Thymus (tissue), 11 donors: ENCODE results near the gene CACNB1. TPM values are rescaled to one million over a fixed set of nuclear protein-coding genes. Genes with fewer than 3 reads are reported as not detected.

Experiments used
- DNase-seq, 9 donors: peaks; one replicate each; pipeline ENCODE4 v3.0.0-alpha.2; 2013; ENCODE audit warnings: low spot score in 9 of 9, low read depth in 6 of 9, missing footprints in 1 of 9
- H3K27ac ChIP-seq, 2 donors: one replicate each; pipeline ENCODE4 v1.5.1; 2013; ENCODE audit warnings: control low read depth in 1 of 2, low read depth in 1 of 2, low read length in 1 of 2, mild to moderate bottlenecking in 1 of 2, moderate library complexity in 1 of 2
- H3K27me3 ChIP-seq, 2 donors: one replicate each; pipeline ENCODE4 v1.5.1; 2013; ENCODE audit warnings: low read length in 1 of 2; ENCODE audit not compliant: control insufficient read depth in 2 of 2, insufficient read depth in 1 of 2
- H3K36me3 ChIP-seq, 2 donors: one replicate each; pipeline ENCODE4 v1.5.1; 2013; ENCODE audit warnings: low read length in 1 of 2, mild to moderate bottlenecking in 1 of 2, moderate library complexity in 1 of 2; ENCODE audit not compliant: control insufficient read depth in 2 of 2, insufficient read depth in 2 of 2
- H3K4me1 ChIP-seq, 2 donors: one replicate each; pipeline ENCODE4 v1.5.1; 2013; ENCODE audit warnings: low read length in 2 of 2; ENCODE audit not compliant: control insufficient read depth in 2 of 2, insufficient read depth in 2 of 2
- H3K4me3 ChIP-seq, 2 donors: one replicate each; pipeline ENCODE4 v1.5.1; 2013; ENCODE audit warnings: low read length in 2 of 2, control low read depth in 1 of 2, mild to moderate bottlenecking in 1 of 2
- H3K9me3 ChIP-seq, 2 donors: one replicate each; pipeline ENCODE4 v1.5.1; 2013; ENCODE audit warnings: low read length in 1 of 2, mild to moderate bottlenecking in 1 of 2; ENCODE audit not compliant: control insufficient read depth in 2 of 2, insufficient read depth in 1 of 2
- WGBS: extraction: QIAGEN DNeasy Blood & Tissue Kit; methylation state at CpG from one replicate; pipeline ENCODE4 v1.1.7; 2013; 5-methylcytosine and 5-hydroxymethylcytosine counted together
- polyA plus RNA-seq: library from polyadenylated mRNA; stranded (reverse); fragments of 200-250 nt; gene quantifications from one replicate; pipeline ENCODE4 v1.2.3, GENCODE V29; 2013
- total RNA-seq: library from RNA; stranded (reverse); fragments of 120-200 nt; gene quantifications from one replicate; pipeline ENCODE4 v1.2.4, GENCODE V29; 2013
- donor health status: healthy.

The CACNB1 gene
- total and polyA plus RNA-seq, 2 donors, result 2.9 to 11.7 TPM

GRCh38 chr17:39198186-39198566 is 707 bp upstream of the CACNB1 start:
- no peak for DNase-seq
- Histone ChIP-seq H3K9me3 (no peaks in the 10 kb centered on the region), H3K4me1 (peaks cover 31 to 64% of the 10 kb centered on the region in 2 donors), H3K36me3 (peaks cover 27 to 32% of the 10 kb centered on the region in 2 donors), H3K27me3 (no peaks in the 10 kb centered on the region), H3K4me3 (peak overlapping the region in 1 of 2 donors; percentile 88), H3K27ac (peak overlapping the region in 1 of 2 donors; percentile 96)
- 97% methylated on average over 4 of the region's 4 CpGs for WGBS

GRCh38 chr17:39196808-39197291 is 619 bp downstream of the CACNB1 start:
- 3% methylated on average over 30 of the region's 30 CpGs for WGBS
- no peaks in the 10 kb centered on the region for H3K9me3 ChIP-seq
- DNase-seq, result no peak

GRCh38 chr17:39196241-39196807 is 1.1 kb downstream of the CACNB1 start:
- H3K4me1 ChIP-seq, result peaks cover 31 to 55% of the 10 kb centered on the region in 2 donors
- DNase-seq, result no peak
- 66% methylated on average over 8 of the region's 8 CpGs for WGBS
- no peaks in the 10 kb centered on the region for H3K27me3 ChIP-seq
- peak overlapping the region in 1 of 2 donors; percentile 31 for H3K27ac ChIP-seq
- peak overlapping the region in 1 of 2 donors; percentile 88 for H3K4me3 ChIP-seq
- H3K9me3 ChIP-seq, result no peaks in the 10 kb centered on the region
- peaks cover 29% of the 10 kb centered on the region in 2 donors for H3K36me3 ChIP-seq

More at GRCh38 chr17:39196808-39197291, 619 bp downstream of the CACNB1 start:
- H3K36me3 ChIP-seq, result peaks cover 28 to 29% of the 10 kb centered on the region in 2 donors
- H3K27me3 ChIP-seq, result no peaks in the 10 kb centered on the region
- H3K4me3 ChIP-seq, result peak overlapping the region; percentile 78 to 88
- peaks cover 31 to 60% of the 10 kb centered on the region in 2 donors for H3K4me1 ChIP-seq
- H3K27ac ChIP-seq, result peak overlapping the region in 1 of 2 donors; percentile 64

- peaks cover 25 to 48% of the 10 kb centered on the region in 2 donors for H3K4me1 ChIP-seq
- H3K27me3 ChIP-seq, result no peaks in the 10 kb centered on the region
- 48% methylated on average over 8 of the region's 8 CpGs for WGBS
- no peak overlapping the region for H3K4me3 ChIP-seq
- no peaks in the 10 kb centered on the region for H3K9me3 ChIP-seq
- no peak for DNase-seq
- H3K27ac ChIP-seq, result peak overlapping the region in 1 of 2 donors; percentile 60
- peaks cover 30 to 34% of the 10 kb centered on the region in 2 donors for H3K36me3 ChIP-seq
Observed at GRCh38 chr17:39195568-39196160, 1.8 kb downstream of the CACNB1 start.

GRCh38 chr17:39194985-39195524 is 2.4 kb downstream of the CACNB1 start:
- H3K9me3 ChIP-seq, result no peaks in the 10 kb centered on the region
- peaks cover 36% of the 10 kb centered on the region in 2 donors for H3K36me3 ChIP-seq
- no peak overlapping the region for H3K4me3 ChIP-seq
- no peaks in the 10 kb centered on the region for H3K27me3 ChIP-seq
- H3K27ac ChIP-seq, result peak overlapping the region in 1 of 2 donors; percentile 20
- H3K4me1 ChIP-seq, result peaks cover 23 to 48% of the 10 kb centered on the region in 2 donors
- no peak for DNase-seq
- 93% methylated on average over 10 of the region's 10 CpGs for WGBS

- no peak for DNase-seq
- no peak overlapping the region for H3K4me3 ChIP-seq
- 95% methylated on average over 20 of the region's 20 CpGs for WGBS
- peaks cover 23 to 44% of the 10 kb centered on the region in 2 donors for H3K4me1 ChIP-seq
- no peaks in the 10 kb centered on the region for H3K27me3 ChIP-seq
- no peaks in the 10 kb centered on the region for H3K9me3 ChIP-seq
- peaks cover 38 to 40% of the 10 kb centered on the region in 2 donors for H3K36me3 ChIP-seq
- no peak overlapping the region for H3K27ac ChIP-seq
Observed at GRCh38 chr17:39194089-39194984, 3.1 kb downstream of the CACNB1 start.

- peaks cover 18 to 34% of the 10 kb centered on the region in 2 donors for H3K4me1 ChIP-seq
- H3K27me3 ChIP-seq, result no peaks in the 10 kb centered on the region
- H3K27ac ChIP-seq, result no peak overlapping the region
- H3K4me3 ChIP-seq, result no peak overlapping the region
- no peaks in the 10 kb centered on the region for H3K9me3 ChIP-seq
- peaks cover 42 to 44% of the 10 kb centered on the region in 2 donors for H3K36me3 ChIP-seq
- no peak for DNase-seq
- 90% methylated on average over 10 of the region's 10 CpGs for WGBS
Observed at GRCh38 chr17:39193346-39193745, 4.1 kb downstream of the CACNB1 start.

GRCh38 chr17:39192901-39193300 is 4.6 kb downstream of the CACNB1 start:
- Histone ChIP-seq H3K27me3 (no peaks in the 10 kb centered on the region), H3K9me3 (no peaks in the 10 kb centered on the region), H3K36me3 (peaks cover 42 to 46% of the 10 kb centered on the region in 2 donors), H3K4me1 (peaks cover 14 to 30% of the 10 kb centered on the region in 2 donors), H3K4me3 (no peak overlapping the region), H3K27ac (no peak overlapping the region)
- over 99% methylated on average over 16 of the region's 16 CpGs for WGBS
- DNase-seq, result no peak
